H4 (cell line): ENCODE data around the gene GADD45G. TPM values are rescaled to one million over a fixed set of nuclear protein-coding genes. Genes with fewer than 3 reads are reported as not detected.

Experiments
- DNase-seq: peaks from one replicate; pipeline ENCODE4 v3.0.0-alpha.2; 2015; ENCODE audit warnings: low spot score
- total RNA-seq: library from RNA; depleted of rRNA; stranded (reverse); fragments of >200 nt; shearing (Covaris generic); gene quantifications from 2 replicates; pipeline ENCODE4 v1.2.3, GENCODE V29; 2014

Gene GADD45G
- total RNA-seq, 1 experiment from 2014 or later, result 0.52 TPM

DNA sequence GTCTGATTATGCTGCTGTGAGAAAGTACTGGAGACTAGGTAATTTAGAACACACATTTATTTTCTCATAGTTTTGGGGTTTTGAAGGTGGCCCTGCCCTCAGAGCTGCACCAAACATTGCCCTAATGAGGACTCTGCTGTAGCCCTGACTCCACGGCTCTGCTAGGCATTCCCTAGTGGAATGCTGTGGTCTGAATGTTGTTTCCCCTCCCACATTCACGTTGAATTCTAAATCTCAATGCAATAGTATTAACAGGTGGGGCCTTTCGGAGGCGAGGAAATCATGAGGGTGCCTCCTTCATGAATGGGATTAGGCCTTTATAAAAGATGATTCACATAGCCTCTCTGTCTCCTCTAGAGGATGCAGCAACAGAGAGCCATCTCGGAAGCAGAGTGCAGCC lies 25.7 kb downstream of the GADD45G start:
- no peak for DNase-seq

- no peak for DNase-seq
Measured at GRCh38 chr9:89631384-89631783, 26.6 kb downstream of the GADD45G start.

DNA sequence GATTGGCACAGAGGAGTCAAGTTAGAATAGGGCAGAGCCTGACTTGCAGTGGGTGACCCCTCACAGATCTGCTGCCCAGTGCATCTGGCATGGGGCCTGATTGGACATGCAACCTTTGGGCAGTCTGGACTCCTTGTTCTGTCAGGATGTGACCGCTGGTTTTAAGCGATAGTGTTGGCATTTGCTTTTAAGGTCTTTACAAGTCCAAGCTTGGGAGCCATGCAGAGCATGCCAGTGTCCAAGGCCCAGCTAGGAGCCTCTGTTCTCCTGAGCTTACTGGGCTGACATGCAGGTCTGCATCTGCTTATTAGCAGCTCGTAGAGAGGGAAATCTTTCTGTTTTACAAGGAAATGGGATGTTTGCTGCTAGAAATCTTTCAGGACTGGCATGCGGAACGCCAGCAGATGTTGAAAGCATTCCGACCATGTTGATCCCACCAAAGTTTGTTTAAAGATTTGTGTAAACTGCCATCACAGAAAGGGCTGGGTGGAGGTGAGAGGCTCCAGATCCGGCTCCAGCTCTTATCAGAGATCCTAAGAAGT lies 27.5 kb downstream of the GADD45G start:
- no peak for DNase-seq

GRCh38 chr9:89632736-89633135 lies 27.9 kb downstream of the GADD45G start:
- DNase-seq, result no peak

- DNase-seq, result no peak
Measured at GRCh38 chr9:89633404-89633803, 28.6 kb downstream of the GADD45G start.

DNA sequence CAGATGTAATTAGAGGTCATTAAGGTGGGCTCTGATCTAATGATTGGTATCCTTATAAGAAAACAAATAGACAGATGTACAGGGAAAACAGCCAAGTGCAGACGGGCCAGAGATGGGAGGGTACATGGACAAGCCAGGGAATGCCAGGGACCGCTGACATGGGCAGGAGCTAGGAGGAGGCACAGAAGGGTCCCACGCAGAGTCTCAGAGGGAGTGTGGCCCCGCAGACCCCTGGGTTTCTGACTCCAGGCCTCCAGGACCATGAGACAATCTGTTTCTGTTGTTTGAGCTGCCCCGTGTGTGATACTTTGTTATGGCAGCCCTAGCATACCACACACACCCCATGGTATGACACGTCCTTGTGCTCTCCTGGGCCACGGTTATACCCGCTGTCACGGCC lies 29.1 kb downstream of the GADD45G start:
- no peak for DNase-seq

DNA sequence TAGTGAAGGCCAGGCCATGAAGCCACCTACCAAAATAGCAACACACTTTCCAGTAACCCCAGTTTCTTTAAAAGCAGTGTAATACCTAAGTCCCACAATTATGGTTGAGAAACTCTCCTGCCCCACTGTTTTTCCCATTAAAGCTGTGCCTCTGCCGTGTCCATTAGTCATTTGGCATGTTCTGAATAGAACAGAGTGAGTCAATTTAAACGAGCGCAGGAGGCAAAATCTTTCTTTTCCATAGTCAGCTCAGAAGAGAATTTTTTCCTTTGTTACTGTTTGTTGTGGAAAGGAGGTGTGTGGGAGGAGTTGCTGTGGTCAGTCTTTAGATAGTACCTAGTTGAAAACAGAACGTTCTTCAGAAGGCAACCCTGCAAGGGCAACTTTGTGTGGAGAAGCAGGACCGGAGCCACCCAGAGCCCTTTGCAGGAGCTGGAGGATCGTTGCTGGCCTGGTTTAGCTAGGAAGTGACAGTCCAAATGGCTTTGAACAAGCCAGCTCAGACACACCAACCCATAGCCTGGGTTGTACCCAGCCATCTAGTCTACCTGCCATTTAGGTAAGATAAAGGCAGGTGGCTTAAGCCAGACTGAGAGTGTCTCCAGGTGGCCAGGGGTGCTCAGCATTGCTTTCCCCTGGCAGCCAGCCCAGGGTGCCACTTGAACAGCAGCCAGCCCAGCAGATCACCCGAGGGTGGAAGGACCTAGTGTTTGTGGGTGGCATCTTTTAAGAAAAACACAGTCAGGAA lies 30.4 kb downstream of the GADD45G start:
- DNase-seq, result peak; percentile 13

DNA sequence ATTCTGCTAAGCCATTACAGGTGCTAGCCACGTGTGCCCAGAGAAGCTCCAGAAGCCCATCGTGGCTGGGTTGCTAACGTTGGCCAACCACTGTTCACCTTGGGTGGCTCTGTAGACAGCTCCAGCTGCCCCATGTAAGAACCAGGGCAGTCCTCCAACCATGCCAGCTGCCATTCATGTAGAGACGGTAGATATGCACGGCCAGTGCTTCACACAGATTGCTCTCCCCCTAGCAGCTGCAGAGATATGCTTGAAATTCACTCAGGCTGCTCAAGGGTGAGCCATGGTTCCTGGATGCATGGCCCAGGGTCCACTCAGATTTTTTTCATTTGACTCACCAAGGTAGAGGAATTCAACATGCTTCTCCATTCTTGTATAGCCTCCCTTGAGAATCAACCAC lies 31.0 kb downstream of the GADD45G start:
- DNase-seq, result no peak

- no peak for DNase-seq
Measured at GRCh38 chr9:89637787-89638186, 33.0 kb downstream of the GADD45G start.

DNA sequence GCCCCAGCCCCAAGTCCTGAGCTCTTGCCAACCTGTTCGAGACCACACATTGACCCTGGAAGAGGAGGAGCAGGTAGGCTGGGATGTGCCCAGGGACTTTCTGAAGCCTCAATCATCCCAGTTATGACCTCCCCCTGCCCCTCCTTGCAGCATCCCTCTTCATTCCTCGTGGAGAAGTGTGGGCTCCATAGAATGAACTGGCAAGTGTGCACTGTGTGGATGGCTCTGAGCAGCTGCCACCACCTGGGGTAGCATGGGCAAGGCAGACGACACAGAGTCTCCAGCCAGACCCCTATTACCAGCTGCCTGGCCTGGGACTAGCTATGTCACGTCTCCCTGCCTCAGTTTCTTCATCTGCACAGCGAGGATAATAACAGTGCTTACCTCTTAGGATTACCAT lies 33.5 kb downstream of the GADD45G start:
- no peak for DNase-seq

DNA sequence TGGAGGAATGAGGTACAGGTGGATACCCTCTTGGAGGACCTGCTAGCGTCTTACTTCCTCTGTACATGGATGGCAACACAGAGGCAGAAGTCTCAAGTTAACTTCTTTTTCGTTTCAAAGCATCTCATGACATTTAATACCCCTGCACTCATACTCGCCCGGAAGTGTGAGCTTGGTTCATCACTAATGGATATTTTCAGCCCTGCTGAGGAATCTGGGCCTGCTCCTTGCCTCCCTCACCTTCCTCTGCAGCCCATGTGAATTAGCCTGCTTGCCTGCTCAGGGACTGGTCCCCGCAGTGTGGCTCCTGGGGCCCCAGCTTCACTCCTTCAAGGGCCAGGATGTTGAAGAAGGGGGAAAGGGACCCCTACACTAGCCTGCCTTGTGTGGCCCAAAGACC lies 34.1 kb downstream of the GADD45G start:
- no peak for DNase-seq

GRCh38 chr9:89639367-89639795 lies 34.6 kb downstream of the GADD45G start:
- no peak for DNase-seq

GRCh38 chr9:89639961-89640360 lies 35.1 kb downstream of the GADD45G start:
- no peak for DNase-seq

DNA sequence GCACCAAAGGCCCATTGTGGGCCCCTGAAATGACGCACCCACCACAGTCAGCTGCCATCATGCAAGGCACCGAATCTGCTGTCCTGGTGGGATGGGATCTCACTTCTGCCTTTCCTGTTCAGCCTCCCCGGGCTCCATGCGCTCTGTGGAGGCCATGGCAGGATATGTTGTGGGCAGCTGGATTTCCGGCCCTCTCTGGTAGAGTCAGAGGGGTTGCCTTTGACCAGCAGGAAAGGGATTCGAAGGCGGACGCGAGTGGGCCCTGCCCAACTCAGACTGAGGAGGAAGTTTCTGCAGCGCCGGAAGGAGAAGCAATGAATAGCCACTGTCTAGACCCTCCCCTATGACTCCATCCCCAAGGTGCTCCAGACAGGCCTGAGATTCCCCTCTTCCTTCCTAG lies 35.5 kb downstream of the GADD45G start:
- no peak for DNase-seq

DNA sequence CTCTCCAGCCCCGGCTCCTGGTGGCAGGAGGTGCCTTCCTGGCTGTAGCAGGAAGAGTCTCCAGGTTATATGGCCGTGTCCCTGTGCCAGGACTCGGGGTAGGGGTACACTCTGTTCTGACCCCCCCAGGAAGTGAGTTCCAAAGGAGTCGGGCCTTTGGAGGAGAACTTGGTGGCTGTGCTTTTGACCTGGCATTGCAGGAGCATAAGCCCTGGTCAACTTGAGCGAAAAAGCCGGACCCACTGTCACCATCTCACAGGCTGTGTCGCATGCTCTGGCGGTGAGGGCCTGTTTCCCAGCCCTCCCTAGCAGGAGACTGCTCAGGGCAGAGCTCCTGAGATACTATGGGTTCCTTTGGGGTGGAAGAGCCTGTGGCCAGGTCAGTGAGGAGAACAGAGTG lies 36.0 kb downstream of the GADD45G start:
- DNase-seq, result no peak

DNA sequence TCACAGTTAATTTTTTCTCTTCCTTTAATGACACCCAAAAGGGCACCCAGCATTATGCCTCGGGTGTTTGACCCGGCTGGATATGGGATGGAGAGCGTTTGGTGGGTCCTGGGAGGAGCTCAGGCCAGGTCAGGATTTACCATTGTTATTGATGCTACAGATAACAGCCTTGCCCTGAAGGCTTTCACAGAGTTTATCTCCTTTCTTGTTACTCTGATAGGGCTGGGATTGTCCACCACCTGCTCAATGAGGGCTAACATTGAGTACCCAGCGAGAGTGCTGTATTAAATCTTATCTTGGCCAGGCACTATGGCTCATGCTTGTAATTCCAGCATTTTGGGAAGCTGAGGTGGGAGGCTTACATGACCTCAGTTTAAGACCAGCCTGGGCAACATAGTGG lies 37.2 kb downstream of the GADD45G start:
- no peak for DNase-seq

- DNase-seq, result no peak
Measured at GRCh38 chr9:89642789-89643188, 38.0 kb downstream of the GADD45G start.

GRCh38 chr9:89646189-89646939 lies 41.6 kb downstream of the GADD45G start:
- DNase-seq, result no peak

GRCh38 chr9:89647366-89648128 lies 42.7 kb downstream of the GADD45G start:
- DNase-seq, result no peak

DNA sequence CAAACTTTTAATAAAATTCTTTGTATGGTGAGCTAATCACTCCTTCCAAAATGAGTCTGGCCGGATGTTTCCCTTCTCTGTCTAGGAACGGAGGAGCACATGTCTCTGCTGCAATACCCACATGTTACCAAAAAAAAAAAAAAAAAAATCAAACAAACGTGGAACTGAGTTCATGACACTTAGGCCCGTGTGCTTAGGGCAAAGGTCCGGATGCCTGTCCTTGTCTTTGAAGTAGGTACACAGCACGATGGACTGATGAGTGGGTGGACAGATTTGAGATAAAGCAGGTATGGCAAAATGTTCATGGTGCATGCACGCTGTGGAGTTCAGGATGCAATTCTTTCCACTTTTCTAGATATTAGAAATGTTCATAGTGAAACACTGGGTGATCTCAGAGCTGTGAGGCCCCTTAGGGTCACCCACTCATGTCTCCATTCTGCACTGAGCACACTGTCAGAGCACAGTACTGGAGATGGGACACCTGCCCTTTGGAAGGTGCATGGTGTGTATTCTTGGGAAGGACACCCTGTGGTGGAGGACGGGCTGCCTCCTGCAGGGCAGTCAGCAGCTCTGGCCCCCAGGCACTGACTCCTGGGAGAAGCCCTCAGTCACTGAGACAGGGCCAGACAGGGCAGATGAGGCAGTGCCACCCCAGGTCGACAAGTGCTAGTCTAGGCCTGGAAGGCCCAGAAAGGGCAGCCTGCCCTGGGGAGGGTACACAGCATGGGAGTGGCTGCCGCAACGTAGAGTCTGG lies 43.6 kb downstream of the GADD45G start:
- no peak for DNase-seq

DNA sequence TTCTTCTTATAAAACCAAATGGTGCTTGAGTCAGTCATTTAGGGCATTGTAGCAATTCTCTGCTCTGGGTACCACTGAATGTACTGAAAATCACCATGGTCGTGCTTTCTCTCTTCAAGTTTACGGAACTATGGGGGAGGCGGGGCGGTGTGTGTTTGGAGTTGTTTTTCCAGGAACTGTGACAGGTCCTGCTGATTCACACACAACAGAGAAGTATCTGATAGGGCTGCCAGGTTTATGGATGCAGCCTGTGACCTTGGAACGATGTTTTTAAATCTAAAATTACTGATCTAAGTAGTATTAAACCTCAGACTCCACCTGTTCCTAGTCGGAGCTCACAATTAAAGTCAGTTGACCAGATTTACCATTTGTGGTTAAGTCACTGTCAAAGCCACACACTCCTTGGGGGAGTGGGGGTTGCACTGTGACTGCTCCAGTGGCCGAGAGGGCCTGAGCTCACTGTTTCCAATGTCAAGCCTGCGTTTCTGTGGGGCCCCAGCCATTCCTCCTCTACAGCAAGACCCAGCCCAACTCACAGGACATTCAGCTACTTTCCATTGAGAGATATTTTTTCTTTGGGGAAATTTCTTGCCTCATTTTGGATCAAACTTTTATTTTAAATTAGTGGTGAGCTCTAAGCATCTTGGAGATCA lies 44.4 kb downstream of the GADD45G start:
- no peak for DNase-seq
